ENCODE results near the gene LRRC8B.

The LRRC8B gene

DNA sequence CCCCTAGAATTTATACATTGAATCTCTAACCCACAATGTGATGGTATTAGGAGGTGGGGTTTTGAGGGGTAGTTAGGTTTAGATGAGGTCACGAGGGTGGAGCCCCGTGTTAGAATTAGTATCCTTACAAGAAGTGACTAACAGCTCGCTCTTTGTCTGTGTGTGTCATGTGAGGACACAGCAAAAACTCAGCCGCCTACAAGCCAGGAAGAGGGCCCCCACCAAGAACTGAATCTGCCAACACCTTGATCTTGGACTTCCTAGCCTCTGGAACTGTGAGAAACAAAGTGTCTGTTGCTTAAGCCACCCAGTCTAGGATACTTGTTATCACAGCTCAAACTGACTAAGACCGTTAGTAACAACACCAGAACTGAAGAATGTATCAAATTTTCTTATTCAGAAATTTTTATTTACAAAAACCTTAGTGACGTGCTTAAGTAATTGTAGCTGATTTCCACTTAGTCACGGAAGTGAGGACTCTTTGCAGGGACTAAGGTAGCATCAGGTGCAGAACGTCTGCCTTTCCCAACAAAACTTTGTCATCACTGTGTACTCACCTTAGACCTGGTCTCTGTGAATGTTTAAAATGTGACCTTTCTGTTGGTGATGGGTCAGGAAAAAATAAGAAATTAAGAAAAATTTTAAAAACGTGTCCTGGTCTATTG, 83.8 kb downstream of the LRRC8B start:
- TF ChIP-seq, protein P1, sequence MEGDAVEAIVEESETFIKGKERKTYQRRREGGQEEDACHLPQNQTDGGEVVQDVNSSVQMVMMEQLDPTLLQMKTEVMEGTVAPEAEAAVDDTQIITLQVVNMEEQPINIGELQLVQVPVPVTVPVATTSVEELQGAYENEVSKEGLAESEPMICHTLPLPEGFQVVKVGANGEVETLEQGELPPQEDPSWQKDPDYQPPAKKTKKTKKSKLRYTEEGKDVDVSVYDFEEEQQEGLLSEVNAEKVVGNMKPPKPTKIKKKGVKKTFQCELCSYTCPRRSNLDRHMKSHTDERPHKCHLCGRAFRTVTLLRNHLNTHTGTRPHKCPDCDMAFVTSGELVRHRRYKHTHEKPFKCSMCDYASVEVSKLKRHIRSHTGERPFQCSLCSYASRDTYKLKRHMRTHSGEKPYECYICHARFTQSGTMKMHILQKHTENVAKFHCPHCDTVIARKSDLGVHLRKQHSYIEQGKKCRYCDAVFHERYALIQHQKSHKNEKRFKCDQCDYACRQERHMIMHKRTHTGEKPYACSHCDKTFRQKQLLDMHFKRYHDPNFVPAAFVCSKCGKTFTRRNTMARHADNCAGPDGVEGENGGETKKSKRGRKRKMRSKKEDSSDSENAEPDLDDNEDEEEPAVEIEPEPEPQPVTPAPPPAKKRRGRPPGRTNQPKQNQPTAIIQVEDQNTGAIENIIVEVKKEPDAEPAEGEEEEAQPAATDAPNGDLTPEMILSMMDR (IDR thresholded peaks at IDR 0.05; ENCODE audit: borderline replicate concordance, insufficient read depth, low read depth, low read length): no peak
- no peak overlapping the region for H3K4me3 ChIP-seq (ENCODE audit: low read depth, low read length)

DNA sequence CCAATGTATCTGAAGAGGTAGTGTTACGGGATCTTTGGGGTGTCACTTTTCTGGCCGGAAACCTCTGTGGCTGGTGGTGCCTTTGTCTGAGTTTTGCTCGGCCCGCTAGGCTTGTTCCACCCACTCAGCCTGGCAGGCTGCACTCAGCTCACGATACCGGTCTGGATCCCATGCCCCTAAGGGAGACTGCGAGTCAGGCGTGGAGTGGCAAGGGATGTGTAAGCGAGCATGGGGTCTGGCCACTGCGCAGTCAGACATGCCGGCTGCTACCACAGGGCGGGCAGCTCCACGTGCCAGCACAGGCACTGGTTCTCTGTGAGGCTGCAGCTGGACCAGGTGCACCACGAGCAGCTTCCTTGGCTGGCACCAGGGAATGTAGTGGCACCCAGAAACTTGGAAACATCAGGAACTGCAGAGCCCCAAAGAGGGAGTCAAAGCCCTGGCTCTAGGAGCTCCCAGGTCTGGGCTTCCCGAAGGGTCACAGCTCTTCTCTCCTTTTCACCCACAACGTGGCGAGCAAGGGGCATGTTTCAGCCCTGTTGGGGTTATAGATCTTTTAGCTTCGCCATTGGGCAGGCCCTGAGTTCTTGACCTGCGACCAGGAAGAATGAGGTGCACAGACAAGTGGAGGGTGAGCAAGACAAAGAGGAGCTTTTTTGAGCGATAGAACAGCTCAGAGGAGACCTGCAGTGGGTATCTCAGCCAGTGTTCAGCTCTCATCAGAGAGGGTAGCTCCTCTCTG, 84.5 kb downstream of the LRRC8B start:
- H3K4me3 ChIP-seq (ENCODE audit: low read depth, low read length): no peak overlapping the region
- TF ChIP-seq, protein P1 (IDR thresholded peaks at IDR 0.05; ENCODE audit: borderline replicate concordance, insufficient read depth, low read depth, low read length): no peak

DNA sequence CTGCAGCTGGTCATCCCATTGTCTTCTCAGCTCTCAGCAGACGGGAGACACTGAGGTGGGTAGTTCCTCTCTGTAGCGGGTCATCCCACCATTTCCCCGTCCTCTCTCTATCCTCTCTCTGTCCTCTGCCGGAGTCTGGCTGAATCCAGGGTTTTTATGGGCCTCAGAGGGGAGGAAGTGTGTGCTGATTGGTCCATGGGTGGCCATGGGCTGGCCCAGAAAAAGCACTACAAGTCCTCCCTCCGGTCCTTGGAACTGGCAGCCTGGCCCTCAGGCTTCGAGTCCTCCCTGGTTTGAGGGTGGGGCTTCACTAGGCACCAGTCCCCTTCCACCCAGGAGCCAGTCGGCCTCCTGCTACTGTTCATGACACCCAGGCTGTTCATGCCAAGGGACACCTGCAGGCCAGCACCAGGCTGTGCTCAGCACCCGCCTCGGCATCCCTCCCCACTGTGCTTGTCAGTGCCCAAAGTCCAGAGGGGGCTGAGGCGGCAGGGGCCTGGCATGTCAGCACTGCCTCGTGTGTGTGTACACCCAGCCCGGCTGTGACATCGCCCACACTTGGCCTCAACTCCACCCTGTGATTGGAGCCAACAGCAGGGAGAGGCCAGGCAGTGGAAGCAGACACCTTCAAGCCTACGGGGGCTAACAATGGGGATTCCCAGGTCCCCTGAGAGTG, 85.3 kb downstream of the LRRC8B start:
- H3K4me3 ChIP-seq (ENCODE audit: low read depth, low read length): no peak overlapping the region
- TF ChIP-seq, protein P1 (IDR thresholded peaks at IDR 0.05; ENCODE audit: borderline replicate concordance, insufficient read depth, low read depth, low read length): no peak

DNA sequence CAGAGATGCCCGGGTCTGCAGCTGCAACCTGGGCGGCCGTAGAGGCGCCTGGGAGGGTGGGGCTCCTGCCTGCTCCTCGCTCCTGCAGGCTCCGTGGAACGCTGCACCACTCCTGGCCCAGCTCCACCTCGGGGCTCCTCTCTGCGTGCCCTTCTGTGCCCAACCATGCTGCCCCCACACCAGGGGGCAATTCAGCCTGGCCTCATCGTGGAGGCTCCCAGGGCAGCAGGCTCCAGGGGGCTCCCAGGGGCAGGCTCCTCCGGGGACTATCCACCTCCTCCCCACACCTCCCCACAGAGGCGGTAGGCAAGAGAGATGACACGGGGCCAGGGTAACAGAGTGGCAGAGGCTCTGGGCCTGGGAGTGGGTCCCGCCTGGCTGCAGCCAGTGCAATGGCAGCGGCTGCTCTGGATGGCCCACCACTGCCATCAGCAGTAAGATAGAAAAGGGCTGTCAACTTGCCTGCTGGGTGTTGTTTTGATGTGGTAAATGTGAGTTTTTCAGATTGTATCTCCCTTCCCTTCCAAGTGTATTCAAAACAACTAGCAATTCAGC, 85.9 kb downstream of the LRRC8B start:
- TF ChIP-seq, protein P1 (IDR thresholded peaks at IDR 0.05; ENCODE audit: borderline replicate concordance, insufficient read depth, low read depth, low read length): no peak
- no peak overlapping the region for H3K4me3 ChIP-seq (ENCODE audit: low read depth, low read length)

DNA sequence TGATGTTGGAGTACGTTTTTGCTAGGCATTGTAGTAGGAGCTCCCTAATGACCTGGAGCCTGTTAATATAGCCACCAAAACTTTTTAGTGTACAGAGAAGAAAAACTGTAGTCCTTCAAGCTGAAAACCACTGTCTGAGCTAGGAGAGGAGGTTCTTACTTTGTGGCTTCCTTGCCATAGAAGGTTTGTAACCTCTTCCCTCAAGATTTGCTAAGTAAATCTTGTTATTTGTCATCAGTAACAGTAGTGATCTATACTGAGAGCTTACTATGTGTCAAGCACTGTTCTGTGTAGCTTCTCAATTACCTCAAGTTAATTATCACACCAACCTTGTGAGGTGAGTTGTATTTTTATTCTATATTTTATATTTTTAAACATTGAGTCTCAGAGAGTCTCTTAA, 87.1 kb downstream of the LRRC8B start:
- TF ChIP-seq, protein P1 (IDR thresholded peaks at IDR 0.05; ENCODE audit: borderline replicate concordance, insufficient read depth, low read depth, low read length): no peak

DNA sequence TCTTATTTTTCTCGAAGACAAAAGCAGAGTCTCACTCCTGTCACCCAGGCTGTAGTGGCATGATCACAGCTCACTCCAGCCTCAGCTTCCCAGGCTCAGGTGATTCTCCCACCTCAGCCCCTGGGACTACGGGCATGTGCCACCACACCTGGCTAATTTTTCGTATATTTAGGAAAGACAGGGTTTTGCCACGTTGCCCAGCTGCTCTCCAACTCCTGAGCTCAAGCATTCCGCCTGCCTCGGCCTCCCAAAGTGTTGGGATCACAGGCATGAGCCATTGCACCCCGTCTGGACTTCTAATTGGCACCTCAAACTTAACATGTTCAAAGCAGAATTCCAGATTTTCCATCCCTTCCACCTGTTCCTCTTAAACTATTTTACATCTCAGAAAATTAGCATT, 89.3 kb downstream of the LRRC8B start:
- TF ChIP-seq, protein P1 (IDR thresholded peaks at IDR 0.05; ENCODE audit: borderline replicate concordance, insufficient read depth, low read depth, low read length): no peak

More for the DNA sequence above, 87.1 kb downstream of the LRRC8B start:
- no peak overlapping the region for H3K4me3 ChIP-seq (ENCODE audit: low read depth, low read length)

More for the DNA sequence above, 89.3 kb downstream of the LRRC8B start:
- no peak overlapping the region for H3K4me3 ChIP-seq (ENCODE audit: low read depth, low read length)
